C4-2B (cell line): ENCODE measurements around the gene DUSP7.

ENCODE experiments used
- H3K27ac ChIP-seq: fragments of 450-650 bp; 2 replicates; pipeline ENCODE4 v1.5.1; 2017
- ZFX ChIP-seq: fragments of 450-650 bp; IDR thresholded peaks from 2 replicates; pipeline ENCODE4 v1.6.1; 2017
- TF ChIP-seq, protein P1 (sequence below): fragments of 450-650 bp; conservative IDR thresholded peaks from 2 replicates; pipeline ENCODE4 v1.5.1; 2017; ENCODE audit warnings: mild to moderate bottlenecking

Gene DUSP7

DNA sequence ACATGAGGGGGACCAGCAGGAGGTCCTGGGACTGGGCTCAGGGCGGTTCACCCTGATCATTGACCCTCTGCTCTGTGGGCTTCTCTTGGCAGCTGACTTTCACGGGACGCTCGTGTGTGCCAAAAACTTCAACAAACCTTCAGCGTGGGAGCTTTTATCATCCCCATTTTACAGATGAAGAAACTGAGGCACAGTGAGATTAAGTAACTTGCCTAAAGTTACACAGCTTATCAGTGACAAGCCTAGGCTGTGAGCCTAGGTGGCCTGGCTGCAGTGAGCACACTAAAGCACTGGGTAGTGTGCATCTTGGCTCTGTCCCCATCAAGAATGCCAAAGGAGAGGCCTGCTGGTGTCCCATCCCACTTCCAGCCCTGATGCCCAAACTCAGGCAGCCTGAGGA lies 23.6 kb upstream of the DUSP7 start:
- TF ChIP-seq, protein P1, sequence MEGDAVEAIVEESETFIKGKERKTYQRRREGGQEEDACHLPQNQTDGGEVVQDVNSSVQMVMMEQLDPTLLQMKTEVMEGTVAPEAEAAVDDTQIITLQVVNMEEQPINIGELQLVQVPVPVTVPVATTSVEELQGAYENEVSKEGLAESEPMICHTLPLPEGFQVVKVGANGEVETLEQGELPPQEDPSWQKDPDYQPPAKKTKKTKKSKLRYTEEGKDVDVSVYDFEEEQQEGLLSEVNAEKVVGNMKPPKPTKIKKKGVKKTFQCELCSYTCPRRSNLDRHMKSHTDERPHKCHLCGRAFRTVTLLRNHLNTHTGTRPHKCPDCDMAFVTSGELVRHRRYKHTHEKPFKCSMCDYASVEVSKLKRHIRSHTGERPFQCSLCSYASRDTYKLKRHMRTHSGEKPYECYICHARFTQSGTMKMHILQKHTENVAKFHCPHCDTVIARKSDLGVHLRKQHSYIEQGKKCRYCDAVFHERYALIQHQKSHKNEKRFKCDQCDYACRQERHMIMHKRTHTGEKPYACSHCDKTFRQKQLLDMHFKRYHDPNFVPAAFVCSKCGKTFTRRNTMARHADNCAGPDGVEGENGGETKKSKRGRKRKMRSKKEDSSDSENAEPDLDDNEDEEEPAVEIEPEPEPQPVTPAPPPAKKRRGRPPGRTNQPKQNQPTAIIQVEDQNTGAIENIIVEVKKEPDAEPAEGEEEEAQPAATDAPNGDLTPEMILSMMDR: no peak
- no peak for TF ChIP-seq ZFX
- no peak overlapping the region for H3K27ac ChIP-seq

DNA sequence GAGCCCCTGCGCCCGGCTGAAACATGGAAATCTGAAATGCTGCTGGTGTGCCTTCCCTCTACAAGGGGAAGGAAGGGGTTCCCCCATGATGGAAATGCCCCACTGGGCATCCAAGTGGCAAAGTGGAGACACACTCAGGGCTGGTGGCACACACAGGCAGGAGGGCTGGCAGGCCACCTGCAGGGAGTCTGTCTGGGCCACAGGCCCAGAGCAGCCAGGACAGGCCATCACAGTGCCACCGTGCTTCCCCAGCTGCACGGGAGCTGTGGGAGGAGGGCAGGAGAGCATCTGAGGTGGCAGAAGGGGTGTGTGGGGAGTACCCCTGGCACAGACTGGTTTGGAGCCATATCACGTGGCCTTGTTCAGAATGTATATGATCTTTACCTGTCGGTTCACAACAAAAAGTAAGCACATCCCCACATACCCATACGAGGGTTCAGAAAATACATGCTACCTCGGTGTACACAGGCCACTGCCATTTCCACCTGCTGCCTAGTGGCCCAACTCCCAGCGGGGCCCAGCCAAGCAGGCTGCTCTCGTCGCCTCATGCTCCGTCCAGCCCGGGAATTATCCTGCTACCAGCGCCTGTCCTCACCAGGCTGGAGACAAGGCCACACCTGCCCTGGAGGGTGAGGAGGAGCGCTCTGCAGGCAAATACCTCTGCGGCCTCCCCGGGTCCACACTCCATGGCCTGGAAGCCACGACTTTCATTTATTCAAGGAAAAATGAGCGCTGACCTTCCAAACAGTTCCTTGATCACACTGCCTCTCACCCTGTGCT lies 22.6 kb upstream of the DUSP7 start:
- TF ChIP-seq ZFX: no peak
- TF ChIP-seq, protein P1: no peak
- H3K27ac ChIP-seq: no peak overlapping the region

DNA sequence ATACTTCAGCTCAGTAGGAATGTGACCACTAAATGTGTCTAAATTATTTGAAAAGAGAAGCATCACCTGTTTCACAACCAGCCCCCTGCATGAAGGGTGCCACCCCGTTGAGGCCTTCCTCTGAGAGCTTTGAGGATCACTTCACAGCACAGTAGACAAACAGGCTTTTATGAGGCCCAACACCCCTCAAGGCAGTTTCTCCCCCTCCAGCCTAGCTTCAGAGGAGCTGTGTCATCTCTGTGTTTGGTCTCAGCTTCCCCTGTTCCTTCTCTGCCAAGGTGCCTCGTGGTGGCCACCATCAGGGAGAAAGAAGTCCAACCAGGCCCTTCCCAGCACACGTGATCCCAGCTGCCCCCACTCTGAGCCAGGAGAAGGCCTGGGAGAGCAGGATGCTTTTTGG lies 21.6 kb upstream of the DUSP7 start:
- TF ChIP-seq, protein P1: no peak
- TF ChIP-seq ZFX: no peak
- H3K27ac ChIP-seq: no peak overlapping the region

DNA sequence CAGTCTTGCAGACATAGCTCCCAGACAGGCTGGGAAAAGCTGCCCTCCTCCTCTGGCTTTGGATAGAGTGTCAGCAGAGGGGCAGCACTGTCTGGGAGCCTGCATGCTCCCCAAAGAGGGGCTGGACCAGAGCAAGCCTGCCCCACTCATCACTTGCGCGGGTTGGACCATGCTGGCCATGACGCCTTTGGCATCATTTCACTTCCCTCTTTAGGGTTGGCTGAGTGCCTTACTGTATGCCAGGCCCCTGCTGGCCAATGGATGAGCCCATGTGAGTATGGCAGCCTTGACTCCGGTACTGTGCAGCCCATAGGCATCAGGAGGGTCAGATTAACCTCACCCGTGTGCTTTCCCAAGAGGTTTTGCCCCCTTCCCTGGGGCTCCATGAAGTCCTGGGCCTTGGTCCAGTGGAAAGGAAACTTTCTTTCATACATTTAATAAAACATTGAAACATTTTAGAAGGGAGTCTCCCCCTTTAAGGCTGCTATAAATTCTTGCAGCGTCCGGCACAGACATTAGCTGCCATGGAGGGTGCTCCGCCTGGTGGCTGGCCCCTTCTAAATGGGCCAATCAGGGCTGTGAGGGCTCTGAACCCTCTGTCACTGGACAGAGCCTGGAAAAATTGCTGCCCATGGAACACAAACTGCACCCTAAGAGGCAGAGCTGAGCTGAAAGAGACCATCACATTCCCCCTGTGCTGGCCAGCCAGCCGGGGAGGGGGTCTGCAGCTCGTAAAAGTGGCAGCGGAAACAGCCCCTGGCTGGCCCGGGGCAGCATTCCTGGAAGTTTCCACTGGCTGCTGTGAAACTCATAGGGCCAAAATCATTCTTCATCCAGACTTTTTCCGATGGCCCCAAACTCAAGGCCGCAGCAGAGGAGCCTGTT lies 20.8 kb upstream of the DUSP7 start:
- TF ChIP-seq, protein P1: no peak
- no peak for TF ChIP-seq ZFX
- no peak overlapping the region for H3K27ac ChIP-seq

- TF ChIP-seq, protein P1: no peak
- TF ChIP-seq ZFX: no peak
- H3K27ac ChIP-seq: no peak overlapping the region
These were observed 17.1 kb upstream of the DUSP7 start for GRCh38 chr3:52073490-52073889.

DNA sequence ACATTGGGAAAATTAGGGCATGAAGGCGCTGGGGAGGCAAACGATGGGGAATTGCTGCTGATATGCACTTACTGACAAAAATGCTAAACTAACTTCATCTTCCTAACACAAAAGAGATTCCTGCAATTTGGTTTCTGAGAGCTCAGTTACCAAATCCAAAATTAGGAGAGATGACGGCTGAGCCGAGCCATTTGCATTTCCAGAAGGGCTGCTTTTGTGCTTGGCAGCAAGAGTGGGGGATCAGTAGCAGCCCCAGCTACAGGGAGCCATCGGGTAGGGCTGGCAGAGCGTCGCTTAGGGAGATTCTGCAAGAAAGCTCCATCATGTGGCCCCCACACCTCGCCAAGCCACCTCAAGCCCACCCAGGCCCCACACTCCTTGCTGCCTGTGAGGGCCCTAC lies 16.1 kb upstream of the DUSP7 start:
- H3K27ac ChIP-seq: no peak overlapping the region
- no peak for TF ChIP-seq ZFX

GRCh38 chr3:52072020-52072419 lies 15.6 kb upstream of the DUSP7 start:
- no peak for TF ChIP-seq ZFX
- TF ChIP-seq, protein P1: no peak
- H3K27ac ChIP-seq: no peak overlapping the region
